ENCODE data around the gene GBP4.

GRCh38 chr1:89190017-89190416 is 8.7 kb downstream of the GBP4 start:
- TF ChIP-seq REST (IDR thresholded peaks at IDR 0.05; ENCODE audit: insufficient replicate concordance, low read depth) (no peak), CTCF (IDR thresholded peaks at IDR 0.05; ENCODE audit: insufficient read depth, low read length) (no peak)
